GM12878 (cell line): ENCODE results near the gene MTMR10. TPM values are rescaled to one million over a fixed set of nuclear protein-coding genes. Genes with fewer than 3 reads are reported as not detected.

Experiments
- ATAC-seq: fragments of 200-7000 bp; cut with Tn5 transposase; 3 replicates; pipeline ENCODE4 v1.9.1; 2020; ENCODE audit warnings: mild to moderate bottlenecking, moderate library complexity
- BruUV-seq: library from RNA; stranded (reverse); fragments of 400-500 nt; replicated peaks from 2 replicates; lab custom pipeline; 2021; lab: Mats Ljungman, UMichigan
- CTCF ChIA-PET: fragments of 300-600 bp; sonication (Branson Sonifier 250); formaldehyde crosslinking; extraction: SDS; loops from one replicate; lab custom pipeline; 2021; ENCODE audit warnings: inconsistent platforms; lab: Yijun Ruan, JAX
- POLR2A ChIA-PET: fragments of 350-600 bp; formaldehyde crosslinking; extraction: SDS; loops from one replicate; lab custom pipeline; 2021; ENCODE audit warnings: inconsistent platforms; lab: Charles Lee
- RAD21 ChIA-PET: fragments of 300-600 bp; sonication (Branson Sonifier 250); formaldehyde crosslinking; loops from one replicate; lab custom pipeline; 2023; ENCODE audit warnings: antibody characterized with exemption; ENCODE audit not compliant: unreplicated experiment; lab: Charles Lee
- SMC1A ChIA-PET: fragments of 300-600 bp; sonication (Branson Sonifier 250); formaldehyde crosslinking; loops from one replicate; lab custom pipeline; 2023; ENCODE audit not compliant: unreplicated experiment, uncharacterized antibody; lab: Charles Lee
- DNase-seq: peaks from one replicate; pipeline ENCODE4 v3.0.0-alpha.2; 2011; ENCODE audit warnings: low read depth, low spot score
- FAIRE-seq: peaks from 3 replicates; lab custom pipeline; 2011; peaks lifted over from hg19 to GRCh38; lab: Jason Lieb, UNC
- H2AFZ ChIP-seq: 2 replicates; pipeline ENCODE4 v1.6.0; 2011; ENCODE audit warnings: low read depth, low read length, control low read depth; ENCODE audit not compliant: control insufficient read depth
- H3K27ac ChIP-seq: 2 replicates; pipeline ENCODE4 v1.5.1; 2011; ENCODE audit warnings: control low read depth; ENCODE audit not compliant: control insufficient read depth, insufficient read depth
- H3K27me3 ChIP-seq, 2 experiments: replicated peaks in 1 of 2; 2 replicates each; pipeline versions ENCODE4 v1.6.0 to v1.6.1; 2011; ENCODE audit warnings: low read length in 1 of 2; ENCODE audit not compliant: control insufficient read depth in 2 of 2, insufficient read depth in 2 of 2
- H3K36me3 ChIP-seq, 2 experiments: 2 replicates each; pipeline ENCODE4 v1.5.1; 2011; ENCODE audit warnings: low read length in 1 of 2; ENCODE audit not compliant: control insufficient read depth in 2 of 2, insufficient read depth in 2 of 2
- H3K4me1 ChIP-seq: 2 replicates; pipeline ENCODE4 v1.6.1; 2011; ENCODE audit warnings: mild to moderate bottlenecking, low read length, moderate library complexity, mixed read lengths; ENCODE audit not compliant: control insufficient read depth, insufficient read depth
- H3K4me2 ChIP-seq: 2 replicates; pipeline ENCODE4 v1.6.0; 2011; ENCODE audit warnings: control low read depth; ENCODE audit not compliant: control insufficient read depth, insufficient read depth
- H3K4me3 ChIP-seq: fragments of 200-600 bp; sonication (generic); 2 replicates; pipeline ENCODE4 v1.5.1; 2016
- H3K79me2 ChIP-seq: 2 replicates; pipeline ENCODE4 v1.6.0; 2011; ENCODE audit warnings: low read length; ENCODE audit not compliant: control insufficient read depth, insufficient read depth
- H3K9ac ChIP-seq: 2 replicates; pipeline ENCODE4 v1.8.0; 2011; ENCODE audit warnings: low read length, control low read depth, mixed read lengths; ENCODE audit not compliant: control insufficient read depth, insufficient read depth
- H3K9me3 ChIP-seq: replicated peaks from 3 replicates; pipeline ENCODE4 v1.5.1; 2011; ENCODE audit warnings: mild to moderate bottlenecking, low read length; ENCODE audit not compliant: control insufficient read depth, insufficient read depth
- H4K20me1 ChIP-seq: 2 replicates; pipeline ENCODE4 v1.6.0; 2011; ENCODE audit not compliant: control insufficient read depth, insufficient read depth
- CBX5 ChIP-seq: sonication (generic); IDR thresholded peaks from 2 replicates; pipeline ENCODE4 v1.6.1; 2016; ENCODE audit warnings: low read depth, moderate library complexity, mild to moderate bottlenecking, inconsistent platforms
- CHD4 ChIP-seq: fragments of 200-600 bp; sonication (generic); IDR thresholded peaks from 2 replicates; pipeline ENCODE4 v1.6.1; 2016; ENCODE audit warnings: mild to moderate bottlenecking
- CREM ChIP-seq: IDR thresholded peaks from 2 replicates; pipeline ENCODE4 v1.6.1; 2014; ENCODE audit warnings: antibody characterized with exemption, low read depth
- FOS ChIP-seq: IDR thresholded peaks from 3 replicates; pipeline ENCODE4 v1.6.1; 2011; ENCODE audit warnings: borderline replicate concordance; ENCODE audit not compliant: insufficient read length; ENCODE audit errors: extremely low read depth
- MTA2 ChIP-seq: fragments of 450-650 bp; IDR thresholded peaks from 2 replicates; pipeline ENCODE4 v1.6.1; 2016; ENCODE audit warnings: low read depth, mild to moderate bottlenecking, moderate library complexity
- MXI1 ChIP-seq: fragments of 150-350 bp; IDR thresholded peaks from 2 replicates; pipeline ENCODE4 v1.6.1; 2011; ENCODE audit warnings: low read depth, mild to moderate bottlenecking, inconsistent platforms, low read length, improper control_type of control experiment
- NRF1 ChIP-seq: conservative IDR thresholded peaks from 2 replicates; pipeline ENCODE4 v1.6.1; 2011; ENCODE audit warnings: mild to moderate bottlenecking, low read depth, low read length, improper control_type of control experiment
- PAX5 ChIP-seq: IDR thresholded peaks from 2 replicates; pipeline ENCODE4 v1.6.1; 2011; ENCODE audit warnings: low read depth, low read length, borderline replicate concordance
- POLR2A ChIP-seq: IDR thresholded peaks from 2 replicates; pipeline ENCODE4 v1.6.1; 2011; ENCODE audit warnings: low read depth, mild to moderate bottlenecking, low read length
- RFX5 ChIP-seq: IDR thresholded peaks from 2 replicates; pipeline ENCODE4 v1.6.1; 2011; ENCODE audit warnings: low read depth, low read length, improper control_type of control experiment
- STAT1 ChIP-seq: fragments of 450-650 bp; conservative IDR thresholded peaks from 2 replicates; pipeline ENCODE4 v1.6.1; 2014; ENCODE audit warnings: antibody characterized with exemption, mild to moderate bottlenecking
- WGBS: methylation state at CpG from one replicate; pipeline ENCODE4 v1.1.6; 2016; ENCODE audit warnings: low lambda C conversion rate; ENCODE audit not compliant: insufficient replicate concordance, insufficient coverage; ENCODE audit errors: missing lambda C conversion rate; 5-methylcytosine and 5-hydroxymethylcytosine counted together
- in situ Hi-C: fragments of 300-500 bp; cut with MboI; formaldehyde crosslinking; loops from 9 replicates; pipeline ENCODE4 v1.14.3; 2018; ENCODE audit warnings: mixed read lengths
- intact Hi-C: fragments of 100-400 bp; cut with micrococcal nuclease; formaldehyde crosslinking; loops from one replicate; pipeline ENCODE4 v1.14.2; 2022; ENCODE audit not compliant: unreplicated experiment
- polyA plus RNA-seq, 11 experiments: library from polyadenylated mRNA; depleted of rRNA in 4 of 11; unstranded in 6 of 11; stranded (reverse) in 5 of 11; fragments of >200 nt; fragmentation: Nextera tagmentation in 4 of 11; fragmentation: Illumina TruSeq in 1 of 11; extraction: Ambion mirVana in 4 of 11; extraction: Trizol in 1 of 11; gene quantifications; 1 replicate in 1 of 11; 2 replicates in 10 of 11; pipeline versions ENCODE4 v1.2.1 to v1.2.3, GENCODE V29; 2011 to 2016; ENCODE audit warnings: inconsistent platforms in 2 of 11, missing spikeins in 2 of 11, low read depth in 1 of 11
- total RNA-seq, 4 experiments: library from RNA; depleted of rRNA in 3 of 4; stranded (reverse); fragments of >200 nt in 3 of 4; fragmentation: Illumina TruSeq in 1 of 4; extraction: Trizol in 1 of 4; gene quantifications; 2 replicates each; pipeline versions ENCODE4 v1.2.1 to v1.2.3, GENCODE V29; 2013 to 2021
- TF ChIP-seq, protein P1 (sequence below): IDR thresholded peaks from 2 replicates; pipeline ENCODE4 v1.6.1; 2012; ENCODE audit warnings: low read depth, low read length, improper control_type of control experiment

The MTMR10 gene
- total and polyA plus RNA-seq, 10 of the 15 experiments (the other 5 are each of a cell fraction or from before 2014, with no cell fraction given) = 1.9 to 13.6 (median 8.9) TPM

DNA sequence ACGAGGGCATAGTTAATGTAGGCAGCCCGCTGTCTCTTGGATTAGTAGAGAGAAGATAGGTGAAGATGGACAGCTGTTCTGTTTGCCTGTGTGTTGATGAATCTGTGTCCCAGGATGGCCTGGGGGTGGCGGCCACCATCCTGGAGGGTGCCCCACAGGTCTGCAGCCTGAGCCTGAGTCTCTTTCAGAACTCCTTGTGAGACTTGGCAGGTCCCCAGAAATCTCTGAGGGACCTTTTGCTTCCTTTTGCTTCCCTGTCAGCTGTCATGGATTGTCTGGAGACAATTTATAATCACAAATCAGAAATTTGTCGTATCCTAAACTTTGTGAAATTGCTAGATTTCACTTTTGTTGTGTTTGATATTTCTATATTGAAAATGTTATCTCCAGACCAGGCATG lies 70.3 kb downstream of the MTMR10 start:
- H2AFZ ChIP-seq = no peak overlapping the region

More for the DNA sequence above, 70.3 kb downstream of the MTMR10 start:
- SMC1A ChIA-PET = no interaction called here
- Histone ChIP-seq H3K36me3 (peaks cover 13 to 37% of the 10 kb centered on the region in 2 experiments), H3K27me3 (no peaks in the 10 kb centered on the region), H3K4me2 (no peak overlapping the region), H3K4me3 (no peak overlapping the region), H3K79me2 (no peaks in the 10 kb centered on the region), H3K9ac (no peak overlapping the region), H4K20me1 (no peaks in the 10 kb centered on the region; the same call in 1 of the 2 replicates), H3K9me3 (no peaks in the 10 kb centered on the region), H3K27ac (no peak overlapping the region), H3K4me1 (peaks cover 19% of the 10 kb centered on the region)
- WGBS = 98% methylated on average over 4 of the region's 4 CpGs
- intact Hi-C loops = loop anchor here (5.0 kb wide), 1 partner anchor 51 kb away; no protein-coding TSS in a partner anchor
- FAIRE-seq (no peak), DNase-seq (no peak), ATAC-seq (no peak)
- in situ Hi-C loops = no loop called here
- RAD21 ChIA-PET = no interaction called here
- no peak for TF ChIP-seq PAX5
- no peak for TF ChIP-seq CBX5
- no peak for TF ChIP-seq CHD4
- no peak for TF ChIP-seq STAT1
- no peak for TF ChIP-seq NRF1
- TF ChIP-seq POLR2A = no peak
- no peak for TF ChIP-seq MXI1
- TF ChIP-seq RFX5 = no peak
- no peak for TF ChIP-seq CREM
- no peak for TF ChIP-seq FOS
- no peak for TF ChIP-seq MTA2
- TF ChIP-seq, protein P1, sequence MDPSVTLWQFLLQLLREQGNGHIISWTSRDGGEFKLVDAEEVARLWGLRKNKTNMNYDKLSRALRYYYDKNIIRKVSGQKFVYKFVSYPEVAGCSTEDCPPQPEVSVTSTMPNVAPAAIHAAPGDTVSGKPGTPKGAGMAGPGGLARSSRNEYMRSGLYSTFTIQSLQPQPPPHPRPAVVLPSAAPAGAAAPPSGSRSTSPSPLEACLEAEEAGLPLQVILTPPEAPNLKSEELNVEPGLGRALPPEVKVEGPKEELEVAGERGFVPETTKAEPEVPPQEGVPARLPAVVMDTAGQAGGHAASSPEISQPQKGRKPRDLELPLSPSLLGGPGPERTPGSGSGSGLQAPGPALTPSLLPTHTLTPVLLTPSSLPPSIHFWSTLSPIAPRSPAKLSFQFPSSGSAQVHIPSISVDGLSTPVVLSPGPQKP = no peak
- POLR2A ChIA-PET = no interaction called here
- BruUV-seq = no TSS peak
- CTCF ChIA-PET = no interaction called here
